Activated T-cell treated with anti-CD3 and anti-CD28 coated beads, Interleukin-2, amount 50 U/mL, for 48 hours (primary cell): ENCODE measurements around the gene RGL2.
"Not testable (repeated sequence)": the region's sequence is repeated elsewhere in the genome, so short reads cannot be mapped to it uniquely, and the experiment has no call there.

Experiments
- DNase-seq, 2 experiments: peaks; one replicate each; pipeline ENCODE4 v3.0.0-alpha.2; 2020

Gene RGL2

GRCh38 chr6:33273129-33273923 is 25.4 kb downstream of the RGL2 start:
- no peak for DNase-seq

- DNase-seq = no peak
Observed at GRCh38 chr6:33272275-33273128, 26.2 kb downstream of the RGL2 start.

- DNase-seq = peak; percentile 92 to 93
Observed at GRCh38 chr6:33271468-33272274, 27.1 kb downstream of the RGL2 start, which contains the start of the genes RPS18 and VPS52. Gene RPS18 (plus strand): TSS chr6:33272075. CDS start chr6:33272120, 45 bp downstream. Gene VPS52 (minus strand): TSS chr6:33271876. CDS start chr6:33271675, 201 bp downstream.

- no peak for DNase-seq
Observed at GRCh38 chr6:33271117-33271467, 27.6 kb downstream of the RGL2 start.

- DNase-seq = no peak
Observed at GRCh38 chr6:33264015-33264414, 34.7 kb downstream of the RGL2 start.

GRCh38 chr6:33262490-33262889 is 36.3 kb downstream of the RGL2 start:
- not testable (repeated sequence) for DNase-seq

GRCh38 chr6:33259032-33259431 is 39.7 kb downstream of the RGL2 start:
- DNase-seq = no peak

GRCh38 chr6:33254591-33254990 is 44.2 kb downstream of the RGL2 start:
- no peak for DNase-seq

- no peak for DNase-seq
Observed at GRCh38 chr6:33252759-33253158, 46.0 kb downstream of the RGL2 start.

- peak in 1 of 2 experiments; percentile 40 for DNase-seq
Observed at GRCh38 chr6:33251395-33252012, 47.2 kb downstream of the RGL2 start.

GRCh38 chr6:33250731-33251130 is 48.0 kb downstream of the RGL2 start:
- no peak for DNase-seq

GRCh38 chr6:33249732-33250630 is 48.8 kb downstream of the RGL2 start:
- peak in 1 of 2 experiments; percentile 47 for DNase-seq

- DNase-seq = peak; percentile 96 to 98
Observed at GRCh38 chr6:33248932-33249731, 49.6 kb downstream of the RGL2 start.

GRCh38 chr6:33248643-33248931 is 50.2 kb downstream of the RGL2 start:
- DNase-seq = no peak

- DNase-seq = peak; percentile 96 to 98
Observed at GRCh38 chr6:33247977-33248642, 50.6 kb downstream of the RGL2 start.

- DNase-seq = no peak
Observed at GRCh38 chr6:33243476-33243875, 55.3 kb downstream of the RGL2 start.

GRCh38 chr6:33241968-33242367 is 56.8 kb downstream of the RGL2 start:
- DNase-seq = no peak
